Parathyroid adenoma (tissue), 2 donors: ENCODE measurements around the gene EP400.

Experiments used
- H2AFZ ChIP-seq: fragments of 300-600 bp; sonication (generic); one replicate; pipeline ENCODE4 v1.7.0; 2017; ENCODE audit warnings: antibody characterized with exemption, mild to moderate bottlenecking
- H3K27ac ChIP-seq: fragments of 300-600 bp; sonication (generic); one replicate; pipeline ENCODE4 v1.7.0; 2017
- H3K27me3 ChIP-seq: fragments of 300-600 bp; sonication (generic); one replicate; pipeline ENCODE4 v1.7.0; 2017; ENCODE audit warnings: low read length; ENCODE audit not compliant: control insufficient read depth, insufficient read depth
- H3K36me3 ChIP-seq: fragments of 300-600 bp; sonication (generic); one replicate; pipeline ENCODE4 v1.7.0; 2017; ENCODE audit warnings: low read length; ENCODE audit not compliant: control insufficient read depth, insufficient read depth
- H3K4me1 ChIP-seq: fragments of 300-600 bp; sonication (generic); one replicate; pipeline ENCODE4 v1.7.0; 2017; ENCODE audit warnings: control low read depth
- H3K4me2 ChIP-seq: fragments of 300-600 bp; sonication (generic); one replicate; pipeline ENCODE4 v1.7.0; 2017; ENCODE audit warnings: low read length
- H3K4me3 ChIP-seq: fragments of 300-600 bp; sonication (generic); one replicate; pipeline ENCODE4 v1.7.0; 2017; ENCODE audit warnings: low read depth, low read length
- H3K79me2 ChIP-seq: fragments of 300-600 bp; sonication (generic); one replicate; pipeline ENCODE4 v1.7.0; 2017; ENCODE audit warnings: control low read depth
- H3K9ac ChIP-seq: fragments of 300-600 bp; sonication (generic); one replicate; pipeline ENCODE4 v1.7.0; 2017; ENCODE audit warnings: mild to moderate bottlenecking
- H3K9me3 ChIP-seq: fragments of 300-600 bp; sonication (generic); one replicate; pipeline ENCODE4 v1.7.0; 2017; ENCODE audit warnings: low read length; ENCODE audit not compliant: control insufficient read depth
- CTCF ChIP-seq: fragments of 300-600 bp; sonication (generic); IDR thresholded peaks from one replicate; pipeline ENCODE4 v1.7.0; 2017; ENCODE audit warnings: antibody characterized with exemption, mild to moderate bottlenecking
- donor health status: primary hyperparathyroidism.

The EP400 gene

GRCh38 chr12:132066345-132066685, 116.6 kb downstream of the EP400 start:
- TF ChIP-seq CTCF = no peak
- Histone ChIP-seq H3K4me1 (no peaks in the 10 kb centered on the region), H2AFZ (no peak overlapping the region)

GRCh38 chr12:132066749-132067148, 117.0 kb downstream of the EP400 start:
- Histone ChIP-seq H2AFZ (no peak overlapping the region), H3K4me3 (no peak overlapping the region), H3K27ac (no peak overlapping the region), H3K4me2 (no peak overlapping the region), H3K36me3 (no peaks in the 10 kb centered on the region), H3K4me1 (no peaks in the 10 kb centered on the region), H3K9ac (no peak overlapping the region), H3K79me2 (no peaks in the 10 kb centered on the region), H3K27me3 (no peaks in the 10 kb centered on the region), H3K9me3 (no peaks in the 10 kb centered on the region)
- TF ChIP-seq CTCF = no peak

More at GRCh38 chr12:132066345-132066685, 116.6 kb downstream of the EP400 start:
- Histone ChIP-seq H3K9me3 (no peaks in the 10 kb centered on the region), H3K4me2 (no peak overlapping the region), H3K27ac (no peak overlapping the region), H3K79me2 (no peaks in the 10 kb centered on the region), H3K9ac (no peak overlapping the region), H3K36me3 (no peaks in the 10 kb centered on the region), H3K27me3 (no peaks in the 10 kb centered on the region), H3K4me3 (no peak overlapping the region)

GRCh38 chr12:132067182-132067581, 117.4 kb downstream of the EP400 start:
- Histone ChIP-seq H3K27me3 (no peaks in the 10 kb centered on the region), H3K27ac (no peak overlapping the region), H3K9me3 (no peaks in the 10 kb centered on the region), H3K4me3 (no peak overlapping the region), H3K4me2 (no peak overlapping the region), H3K9ac (no peak overlapping the region), H2AFZ (no peak overlapping the region), H3K4me1 (no peaks in the 10 kb centered on the region), H3K79me2 (no peaks in the 10 kb centered on the region), H3K36me3 (no peaks in the 10 kb centered on the region)
- no peak for TF ChIP-seq CTCF

GRCh38 chr12:132068250-132068649, 118.5 kb downstream of the EP400 start:
- Histone ChIP-seq H3K9ac (no peak overlapping the region), H3K36me3 (no peaks in the 10 kb centered on the region), H2AFZ (no peak overlapping the region), H3K27me3 (no peaks in the 10 kb centered on the region), H3K4me2 (no peak overlapping the region), H3K9me3 (no peaks in the 10 kb centered on the region), H3K27ac (no peak overlapping the region), H3K4me1 (no peaks in the 10 kb centered on the region), H3K4me3 (no peak overlapping the region), H3K79me2 (no peaks in the 10 kb centered on the region)
- TF ChIP-seq CTCF = no peak

- Histone ChIP-seq H2AFZ (no peak overlapping the region), H3K9me3 (no peaks in the 10 kb centered on the region), H3K27me3 (no peaks in the 10 kb centered on the region), H3K4me2 (no peak overlapping the region), H3K36me3 (no peaks in the 10 kb centered on the region), H3K27ac (no peak overlapping the region), H3K4me1 (no peaks in the 10 kb centered on the region), H3K4me3 (no peak overlapping the region), H3K79me2 (peaks cover 2% of the 10 kb centered on the region), H3K9ac (no peak overlapping the region)
- no peak for TF ChIP-seq CTCF
Measured at GRCh38 chr12:132069336-132069985, 119.7 kb downstream of the EP400 start.
